NCI-H748 (cell line): Measurements from ENCODE around the gene RFX7.
A peak's percentile ranks its signal among the peaks of the same experiment; 100 is the strongest.
"Not testable (repeated sequence)": the region's sequence is repeated elsewhere in the genome, so short reads cannot be mapped to it uniquely, and the experiment has no call there.

Source experiments
- DNase-seq: peaks from one replicate; lab custom pipeline; 2025; ENCODE audit not compliant: unreplicated experiment; lab: John Stamatoyannopoulos, UW

The RFX7 gene

GRCh38 chr15:56243163-56244037 is at the start of gene RFX7:
RFX7 (minus strand) TSS chr15:56243879; CDS start chr15:56243285, 594 bp downstream.
- DNase-seq = peak; percentile 81

GRCh38 chr15:56292546-56293316 is 49.1 kb upstream of the RFX7 start:
- no peak for DNase-seq

- DNase-seq = no peak
These were observed 48.1 kb upstream of the RFX7 start for GRCh38 chr15:56291741-56292140.

- no peak for DNase-seq
These were observed 42.5 kb upstream of the RFX7 start for GRCh38 chr15:56286213-56286612.

- no peak for DNase-seq
These were observed 37.5 kb upstream of the RFX7 start for GRCh38 chr15:56281145-56281544.

- no peak for DNase-seq
These were observed 30.0 kb upstream of the RFX7 start for GRCh38 chr15:56273724-56274123.

- DNase-seq = no peak
These were observed 28.8 kb upstream of the RFX7 start for GRCh38 chr15:56272454-56272853.

GRCh38 chr15:56266465-56266864 is 22.8 kb upstream of the RFX7 start:
- not testable (repeated sequence) for DNase-seq

GRCh38 chr15:56261854-56262509 is 18.3 kb upstream of the RFX7 start:
- no peak for DNase-seq

GRCh38 chr15:56257306-56257705 is 13.6 kb upstream of the RFX7 start:
- not testable (repeated sequence) for DNase-seq

GRCh38 chr15:56254265-56254664 is 10.6 kb upstream of the RFX7 start:
- peak; percentile 4 for DNase-seq

GRCh38 chr15:56252386-56252785 is 8.7 kb upstream of the RFX7 start:
- no peak for DNase-seq

GRCh38 chr15:56251315-56252095 is 7.8 kb upstream of the RFX7 start:
- no peak for DNase-seq

- no peak for DNase-seq
These were observed 6.9 kb upstream of the RFX7 start for GRCh38 chr15:56250626-56251025.

GRCh38 chr15:56249092-56249491 is 5.4 kb upstream of the RFX7 start:
- DNase-seq = peak; percentile 53

GRCh38 chr15:56248311-56248992 is 4.8 kb upstream of the RFX7 start:
- no peak for DNase-seq

GRCh38 chr15:56247266-56247665 is 3.6 kb upstream of the RFX7 start:
- no peak for DNase-seq

GRCh38 chr15:56245871-56246814 is 2.5 kb upstream of the RFX7 start:
- DNase-seq = peak; percentile 82
